ENCODE results near the gene SCYGR7.
"Not testable (repeated sequence)": the region's sequence is repeated elsewhere in the genome, so short reads cannot be mapped to it uniquely, and the experiment has no call there.

Gene SCYGR7

DNA sequence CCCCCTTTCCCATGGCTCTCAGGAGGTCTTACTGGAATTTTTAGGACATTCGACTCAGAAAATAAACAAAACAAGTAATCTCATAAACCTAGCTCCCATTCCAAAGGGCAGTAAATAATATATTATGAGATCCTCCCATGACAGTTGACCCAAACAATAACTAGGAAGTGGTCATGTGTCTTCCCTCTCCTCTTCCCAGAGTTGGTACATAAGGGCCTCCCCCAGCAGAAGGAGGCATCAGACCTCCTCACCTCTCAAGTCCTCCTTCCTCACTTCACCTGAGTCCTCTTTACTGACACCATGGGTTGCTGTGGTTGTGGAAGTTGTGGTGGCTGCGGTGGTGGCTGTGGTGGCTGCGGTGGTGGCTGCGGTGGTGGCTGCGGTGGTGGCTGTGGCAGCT is at the start of gene SCYGR7:
Gene SCYGR7 (plus strand): TSS at position 301 of the 400 bp plus-strand sequence. CDS start 0 bp downstream, at position 301.
- no peak for DNase-seq

DNA sequence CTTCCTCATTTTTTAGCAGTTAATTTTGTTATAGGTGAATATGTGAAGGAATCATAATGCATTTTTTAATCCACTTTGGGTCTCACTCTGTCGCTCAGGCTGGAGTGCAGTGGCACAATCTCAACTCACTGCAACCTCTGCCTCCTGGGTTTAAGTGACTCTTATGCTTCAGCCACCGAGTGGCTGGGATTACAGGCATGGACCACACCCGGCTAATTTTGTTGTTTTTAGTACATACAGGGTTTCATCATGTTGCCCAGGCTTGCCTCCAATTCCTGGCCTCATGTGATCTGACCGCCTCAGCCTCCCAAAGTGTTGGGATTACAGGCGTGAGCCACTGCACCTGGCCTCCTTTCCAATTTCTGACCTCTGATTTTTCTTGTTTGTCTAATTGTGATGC is 43.9 kb upstream of the SCYGR7 start:
- DNase-seq = no peak

- DNase-seq = no peak
These were observed 40.9 kb upstream of the SCYGR7 start for GRCh38 chr2:227687189-227687588.

DNA sequence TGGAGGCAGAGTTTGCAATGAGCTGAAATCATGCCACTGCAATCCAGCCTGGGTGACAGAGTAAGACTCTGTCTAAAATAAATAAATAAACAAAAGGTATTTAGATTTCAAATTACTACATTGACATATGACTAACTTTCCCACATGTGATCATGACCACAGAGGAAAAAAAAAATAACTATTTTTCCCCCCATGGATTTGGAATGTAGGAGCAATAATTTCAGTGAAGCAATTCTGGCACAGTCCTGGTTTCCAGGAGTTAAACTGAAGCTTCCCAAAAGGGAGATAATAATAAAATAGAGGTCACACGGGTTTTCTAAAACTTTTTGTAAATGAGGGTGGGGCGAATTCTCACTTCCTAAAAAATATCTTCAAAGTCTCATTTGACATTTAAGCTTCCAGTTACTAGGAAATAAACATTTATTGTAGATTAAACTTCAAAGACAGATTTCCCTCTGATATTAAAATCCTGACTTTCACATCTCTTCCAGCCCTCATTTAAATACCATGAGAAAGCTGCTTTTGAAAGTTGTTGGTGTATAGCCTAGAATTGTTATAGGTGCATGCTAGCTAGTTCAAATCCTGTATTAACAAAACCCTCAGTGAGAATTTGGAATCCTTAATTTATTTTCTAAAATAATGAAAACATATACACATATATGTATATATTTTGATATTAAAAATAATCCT is 31.0 kb upstream of the SCYGR7 start:
- DNase-seq = no peak

GRCh38 chr2:227701556-227701955 is 26.6 kb upstream of the SCYGR7 start:
- DNase-seq = no peak

DNA sequence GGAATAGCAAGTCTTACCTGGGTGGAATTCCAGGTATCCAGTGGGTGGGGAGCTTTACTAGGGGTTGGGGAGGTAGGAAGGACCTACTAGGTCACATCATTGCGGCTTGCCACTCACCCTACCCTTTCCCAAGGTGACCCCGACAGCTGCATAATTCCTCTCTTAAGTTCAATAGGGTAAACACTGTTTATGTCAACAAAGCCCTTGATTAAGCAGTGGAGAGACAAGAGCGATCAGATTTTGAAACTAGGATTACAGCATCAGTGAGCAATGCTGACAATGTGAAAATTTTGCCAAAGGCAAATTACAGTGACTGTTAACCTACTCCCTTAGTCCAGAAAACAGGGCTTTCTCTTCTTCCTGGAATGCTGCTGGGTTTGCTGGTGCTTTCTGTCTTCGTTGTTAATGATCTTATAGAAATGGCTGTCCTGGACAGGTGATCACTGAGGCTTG is 24.8 kb upstream of the SCYGR7 start:
- DNase-seq = no peak

DNA sequence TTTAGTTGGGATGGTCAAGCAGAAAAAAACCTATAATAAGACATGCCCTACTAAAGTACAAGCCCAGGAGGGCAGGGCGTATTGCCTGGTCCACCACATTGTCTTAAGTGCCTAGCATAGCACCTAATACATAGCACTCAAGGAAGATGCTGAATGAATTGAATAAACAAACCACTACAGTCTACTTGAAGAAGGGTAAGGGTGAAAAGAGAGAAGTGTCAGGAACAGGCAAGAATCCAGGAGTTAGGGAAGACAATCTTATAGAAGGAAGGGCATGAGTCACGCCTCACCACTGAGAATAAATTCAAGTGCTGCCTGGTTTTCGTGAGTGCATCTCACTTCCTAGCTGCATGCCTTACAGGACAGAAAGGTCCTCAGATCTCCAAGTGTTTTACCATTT is 24.2 kb upstream of the SCYGR7 start:
- no peak for DNase-seq

DNA sequence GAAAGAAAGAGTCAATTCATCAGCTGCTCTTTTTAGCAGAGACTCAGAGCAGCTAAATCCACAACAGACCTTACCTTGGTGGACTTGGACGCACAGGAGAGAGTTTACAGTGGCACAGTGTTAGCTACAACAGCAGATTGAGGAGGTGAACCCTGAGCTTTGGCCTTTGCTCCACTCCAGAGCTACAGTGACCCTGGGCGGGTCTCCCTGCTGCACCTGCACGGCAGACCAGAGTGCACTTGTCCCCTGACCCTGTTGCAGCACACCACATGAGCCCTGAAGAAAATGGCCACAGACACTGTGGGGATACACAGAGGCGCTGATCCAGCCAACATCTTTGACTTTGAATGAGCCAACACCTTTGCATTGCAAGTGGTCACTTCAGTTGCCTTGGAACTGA is 21.3 kb upstream of the SCYGR7 start:
- no peak for DNase-seq

DNA sequence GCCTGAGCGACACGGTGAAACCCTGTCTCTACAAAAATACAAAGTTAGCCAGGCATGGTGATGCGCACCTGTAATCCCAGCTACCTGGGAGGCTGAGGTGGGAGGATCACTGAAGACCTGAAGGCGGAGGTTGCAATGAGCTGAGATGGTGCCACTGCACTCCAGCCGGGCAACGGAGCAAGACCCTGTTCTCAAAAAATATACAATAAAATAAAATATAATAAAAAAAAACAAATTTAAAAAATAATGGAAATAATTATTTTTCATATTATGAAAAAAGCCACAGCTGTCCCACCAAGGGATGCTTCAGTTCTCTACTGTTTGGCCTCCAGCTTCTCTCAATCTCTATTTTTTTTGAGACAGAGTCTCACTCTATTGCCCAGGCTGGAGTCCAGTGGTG is 20.7 kb upstream of the SCYGR7 start:
- DNase-seq = no peak

GRCh38 chr2:227710986-227711385 is 17.1 kb upstream of the SCYGR7 start:
- no peak for DNase-seq

DNA sequence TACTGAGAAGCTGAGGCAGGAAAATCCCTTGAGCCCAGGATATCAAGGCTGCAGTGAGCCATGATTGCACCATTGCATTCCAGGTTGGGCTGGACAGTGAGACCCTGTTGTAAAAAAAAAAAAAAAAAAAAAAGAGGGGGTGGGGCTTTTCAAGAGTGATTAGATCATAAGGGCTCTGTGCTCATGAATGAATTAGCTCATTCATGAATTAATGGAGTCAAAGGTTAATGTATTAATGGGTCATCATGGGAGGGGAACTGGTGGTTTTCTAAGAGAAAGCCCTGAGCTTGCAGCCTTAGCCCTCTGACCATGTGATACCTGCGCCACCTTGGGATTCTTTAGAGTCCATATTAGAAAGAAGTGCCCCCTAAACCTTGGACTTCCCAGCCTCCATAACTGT is 14.8 kb upstream of the SCYGR7 start:
- no peak for DNase-seq

GRCh38 chr2:227716501-227716900 is 11.6 kb upstream of the SCYGR7 start:
- DNase-seq = no peak

GRCh38 chr2:227717687-227718567 is 10.2 kb upstream of the SCYGR7 start, which contains the start of gene SLC19A3:
SLC19A3 (minus strand) TSS chr2:227718028; CDS start chr2:227702318, 15,710 bp downstream.
- DNase-seq = no peak

GRCh38 chr2:227719641-227720040 is 8.5 kb upstream of the SCYGR7 start:
- no peak for DNase-seq

- DNase-seq = no peak
These were observed 7.5 kb upstream of the SCYGR7 start for GRCh38 chr2:227720680-227721079.

DNA sequence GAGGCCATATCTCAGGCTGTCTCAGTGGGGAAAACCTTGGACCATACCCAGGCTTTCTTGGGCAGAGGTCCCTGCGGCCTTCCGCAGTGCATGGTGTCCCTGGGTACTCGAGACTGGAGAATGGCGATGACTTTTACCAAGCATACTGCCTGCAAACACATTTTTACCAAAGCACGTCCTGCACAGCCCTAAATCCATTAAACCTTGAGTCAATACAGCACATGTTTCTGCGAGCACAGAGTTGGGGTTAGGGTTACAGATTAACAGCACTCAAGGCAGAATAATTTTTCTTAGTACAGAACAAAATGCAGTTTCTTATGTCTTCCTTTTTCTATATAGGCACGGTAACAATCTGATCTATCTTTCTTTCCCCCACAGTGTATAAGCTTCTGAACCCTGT is 5.3 kb upstream of the SCYGR7 start:
- not testable (repeated sequence) for DNase-seq

DNA sequence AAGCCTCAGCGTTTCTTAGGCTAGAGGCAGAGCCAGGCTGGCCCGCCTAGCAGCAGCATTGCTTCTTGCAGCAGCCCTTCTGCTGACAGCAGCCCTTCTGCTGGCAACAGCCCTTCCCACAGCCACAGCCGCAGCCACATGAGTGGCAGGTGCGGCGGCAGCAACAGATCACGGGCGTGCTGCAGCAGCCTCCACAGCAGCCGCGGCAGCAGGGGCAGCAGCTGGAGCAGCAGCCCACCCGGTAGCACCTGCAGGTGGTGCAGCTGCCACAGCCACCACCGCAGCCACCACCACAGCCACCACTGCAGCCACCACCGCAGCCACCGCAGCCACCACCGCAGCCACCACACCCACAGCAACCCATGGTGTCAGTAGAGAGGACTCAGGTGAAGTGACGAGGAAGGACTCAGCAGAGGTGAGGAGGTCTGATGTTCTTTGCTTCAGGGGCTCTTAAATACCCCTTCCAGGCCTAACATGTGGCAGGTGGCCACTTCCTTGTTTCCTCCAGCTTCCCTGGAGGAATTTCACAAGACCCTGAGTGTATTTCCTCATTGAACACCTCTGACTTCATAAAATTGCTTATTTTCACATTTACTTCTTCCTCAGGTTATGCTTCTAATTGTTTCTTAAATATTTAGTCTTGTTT is 3.6 kb upstream of the SCYGR7 start, which contains the start of gene SCYGR6:
Gene SCYGR6 (minus strand): TSS at position 364 of the 646 bp plus-strand sequence. CDS start 0 bp downstream, at position 364.
- no peak for DNase-seq

- no peak for DNase-seq
These were observed 11.2 kb downstream of the SCYGR7 start for GRCh38 chr2:227739351-227739750.

DNA sequence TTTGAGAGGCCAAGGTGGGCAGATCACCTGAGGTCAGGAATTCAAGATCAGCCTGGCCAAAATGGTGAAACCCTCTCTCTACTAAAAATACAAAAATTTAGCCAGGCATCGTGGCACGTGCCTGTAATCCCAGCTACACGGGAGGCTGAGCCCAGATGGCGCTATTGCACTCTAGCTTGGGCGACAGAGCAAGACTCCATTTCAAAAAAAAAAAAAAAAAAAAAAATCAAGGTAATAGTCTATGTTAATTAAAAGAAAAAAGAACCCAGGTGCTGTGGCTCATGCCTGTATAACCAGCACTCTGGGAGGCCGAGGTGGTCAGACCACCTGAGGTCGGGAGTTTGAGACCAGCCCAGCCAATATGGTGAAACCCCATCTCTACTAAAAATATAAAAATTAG is 12.6 kb downstream of the SCYGR7 start:
- not testable (repeated sequence) for DNase-seq

- no peak for DNase-seq
These were observed 17.5 kb downstream of the SCYGR7 start, which contains the start of gene SCYGR8 for GRCh38 chr2:227745594-227745993. SCYGR8 (plus strand) TSS chr2:227745894; CDS start chr2:227745894, 0 bp downstream.

- no peak for DNase-seq
These were observed 19.9 kb downstream of the SCYGR7 start for GRCh38 chr2:227748079-227748478.

DNA sequence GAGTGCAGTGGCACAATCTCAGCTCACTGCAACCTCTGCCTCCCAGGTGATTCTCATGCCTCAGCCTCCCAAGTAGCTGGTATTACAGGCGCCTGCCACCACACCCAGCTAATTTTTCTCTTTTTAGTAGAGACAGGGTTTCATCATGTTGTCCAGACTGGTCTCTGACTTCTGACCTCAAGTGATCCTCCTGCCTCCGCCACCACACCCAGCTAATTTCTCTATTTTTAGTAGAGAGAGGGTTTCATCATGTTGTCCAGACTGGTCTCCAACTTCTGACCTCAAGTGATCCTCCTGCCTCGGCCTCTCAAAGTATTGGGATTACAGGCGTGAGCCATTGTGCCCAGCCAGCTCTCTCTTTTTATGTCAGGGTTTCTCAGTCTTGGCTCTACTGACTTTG is 28.1 kb downstream of the SCYGR7 start:
- DNase-seq = not testable (repeated sequence)

DNA sequence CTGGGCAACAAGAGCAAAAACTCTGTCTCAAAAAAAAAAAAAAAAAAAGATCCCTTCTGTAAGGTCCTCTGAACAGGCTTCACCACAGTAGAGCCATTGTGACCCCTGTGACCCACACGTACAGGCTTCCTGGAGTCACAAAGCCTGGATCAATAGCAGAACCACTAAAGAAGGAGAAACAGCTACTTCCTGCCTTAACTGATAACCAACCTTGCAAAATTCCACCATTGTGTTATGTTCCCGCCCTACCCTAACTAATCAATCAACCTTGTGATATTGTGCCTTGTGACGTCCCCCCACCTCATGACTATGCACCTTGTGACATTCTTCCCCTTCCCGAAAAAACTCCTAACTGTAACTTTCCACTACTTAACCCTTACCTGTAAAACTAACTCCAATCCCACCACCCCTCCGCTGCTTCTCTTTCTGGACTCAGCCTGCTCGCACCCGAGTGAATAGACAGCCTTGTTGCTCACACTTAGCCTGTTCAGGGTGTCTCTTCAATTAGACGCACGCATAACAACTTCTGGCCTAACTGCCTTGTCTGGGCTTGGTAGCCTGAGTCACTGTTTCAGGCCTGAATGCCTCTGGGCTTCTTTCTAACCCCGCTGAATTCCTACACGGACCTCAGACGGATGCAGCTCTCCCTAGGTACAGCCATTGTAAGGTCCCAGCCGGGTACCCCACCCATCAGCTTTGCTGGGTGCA is 31.4 kb downstream of the SCYGR7 start:
- DNase-seq = no peak
